Activated T-cell treated with anti-CD3 and anti-CD28 coated beads, Interleukin-2, amount 50 U/mL, for 4 hours (primary cell): ENCODE measurements around the gene MORC2. TPM values are rescaled to one million over a fixed set of nuclear protein-coding genes. Genes with fewer than 3 reads are reported as not detected.

Source experiments
- ATAC-seq, 2 donors: fragments of 200-7000 bp; cut with Tn5 transposase; one replicate each; pipeline ENCODE4 v1.10.0; 2021
- DNase-seq: peaks from one replicate; pipeline ENCODE4 v3.0.0-alpha.2; 2020
- H3K27me3 Mint-ChIP-seq: one replicate; pipeline ENCODE4 v1.8.0; 2021; ENCODE audit warnings: low read depth, mixed read lengths
- H3K36me3 Mint-ChIP-seq: one replicate; pipeline ENCODE4 v1.8.0; 2022; ENCODE audit warnings: mixed read lengths; ENCODE audit not compliant: insufficient read depth
- H3K4me1 Mint-ChIP-seq: one replicate; pipeline ENCODE4 v1.8.0; 2021; ENCODE audit warnings: low read depth, mixed read lengths
- H3K4me3 Mint-ChIP-seq: one replicate; pipeline ENCODE4 v1.8.0; 2021; ENCODE audit warnings: mild to moderate bottlenecking, moderate library complexity, mixed read lengths
- H3K9me3 Mint-ChIP-seq: one replicate; pipeline ENCODE4 v1.8.0; 2021; ENCODE audit warnings: mixed read lengths
- total RNA-seq, 3 donors: library from RNA; stranded (reverse); gene quantifications; one replicate each; pipeline ENCODE4 v1.2.1, GENCODE V29; 2021

MORC2 gene
- total RNA-seq, 3 donors from 2014 or later, result 26.9 to 27.7 (median 27.6) TPM

- H3K4me1 Mint-ChIP-seq, result peaks cover 73% of the 10 kb centered on the region
- peaks cover 50% of the 10 kb centered on the region for H3K36me3 Mint-ChIP-seq
- no peaks in the 10 kb centered on the region for H3K27me3 Mint-ChIP-seq
- no peak for ATAC-seq
- DNase-seq, result peak; percentile 32
- H3K4me3 Mint-ChIP-seq, result no peak overlapping the region
- H3K9me3 Mint-ChIP-seq, result no peaks in the 10 kb centered on the region
These were observed 25.2 kb downstream of the MORC2 start for GRCh38 chr22:30943368-30943767.

GRCh38 chr22:30941363-30941740, 27.2 kb downstream of the MORC2 start:
- DNase-seq (no peak), ATAC-seq (peak; percentile 30 to 38)
- Mint-ChIP-seq H3K36me3 (peaks cover 57% of the 10 kb centered on the region), H3K4me1 (peaks cover 86% of the 10 kb centered on the region), H3K27me3 (no peaks in the 10 kb centered on the region), H3K4me3 (peak overlapping the region; percentile 68), H3K9me3 (no peaks in the 10 kb centered on the region)

- DNase-seq (peak; percentile 39), ATAC-seq (peak; percentile 71 to 72)
- H3K4me1 Mint-ChIP-seq, result peaks cover 86% of the 10 kb centered on the region
- H3K36me3 Mint-ChIP-seq, result peaks cover 58% of the 10 kb centered on the region
- no peaks in the 10 kb centered on the region for H3K27me3 Mint-ChIP-seq
- H3K4me3 Mint-ChIP-seq, result peak overlapping the region; percentile 68
- no peaks in the 10 kb centered on the region for H3K9me3 Mint-ChIP-seq
These were observed 27.8 kb downstream of the MORC2 start for GRCh38 chr22:30940685-30941362.

GRCh38 chr22:30934053-30934452, 34.5 kb downstream of the MORC2 start:
- Mint-ChIP-seq H3K9me3 (no peaks in the 10 kb centered on the region), H3K4me3 (no peak overlapping the region), H3K4me1 (peaks cover 49% of the 10 kb centered on the region), H3K36me3 (peaks cover 60% of the 10 kb centered on the region), H3K27me3 (no peaks in the 10 kb centered on the region)
- DNase-seq, result no peak
- ATAC-seq, result no peak

GRCh38 chr22:30933457-30933856, 35.1 kb downstream of the MORC2 start:
- Mint-ChIP-seq H3K9me3 (no peaks in the 10 kb centered on the region), H3K27me3 (no peaks in the 10 kb centered on the region), H3K36me3 (peaks cover 57% of the 10 kb centered on the region), H3K4me3 (no peak overlapping the region), H3K4me1 (peaks cover 44% of the 10 kb centered on the region)
- ATAC-seq (no peak), DNase-seq (no peak)

- H3K9me3 Mint-ChIP-seq, result no peaks in the 10 kb centered on the region
- DNase-seq (no peak), ATAC-seq (no peak)
- peaks cover 38% of the 10 kb centered on the region for H3K4me1 Mint-ChIP-seq
- no peak overlapping the region for H3K4me3 Mint-ChIP-seq
- H3K36me3 Mint-ChIP-seq, result peaks cover 52% of the 10 kb centered on the region
- H3K27me3 Mint-ChIP-seq, result no peaks in the 10 kb centered on the region
These were observed 35.9 kb downstream of the MORC2 start for GRCh38 chr22:30932661-30933060.

- Mint-ChIP-seq H3K27me3 (no peaks in the 10 kb centered on the region), H3K36me3 (peaks cover 58% of the 10 kb centered on the region), H3K4me3 (no peak overlapping the region), H3K4me1 (peaks cover 31% of the 10 kb centered on the region), H3K9me3 (no peaks in the 10 kb centered on the region)
- ATAC-seq, result no peak
- no peak for DNase-seq
These were observed 36.9 kb downstream of the MORC2 start for GRCh38 chr22:30931541-30932300.

- no peak overlapping the region for H3K4me3 Mint-ChIP-seq
- peaks cover 22% of the 10 kb centered on the region for H3K4me1 Mint-ChIP-seq
- ATAC-seq (no peak), DNase-seq (no peak)
- peaks cover 45% of the 10 kb centered on the region for H3K36me3 Mint-ChIP-seq
- no peaks in the 10 kb centered on the region for H3K27me3 Mint-ChIP-seq
- H3K9me3 Mint-ChIP-seq, result no peaks in the 10 kb centered on the region
These were observed 38.3 kb downstream of the MORC2 start for GRCh38 chr22:30930228-30930627.

- H3K36me3 Mint-ChIP-seq, result peaks cover 39% of the 10 kb centered on the region
These were observed 40.2 kb downstream of the MORC2 start for GRCh38 chr22:30928401-30928800.

GRCh38 chr22:30927806-30928205, 40.8 kb downstream of the MORC2 start:
- no peak for ATAC-seq
- DNase-seq, result no peak
- peaks cover 16% of the 10 kb centered on the region for H3K4me1 Mint-ChIP-seq
- no peaks in the 10 kb centered on the region for H3K27me3 Mint-ChIP-seq
- no peak overlapping the region for H3K4me3 Mint-ChIP-seq
- H3K36me3 Mint-ChIP-seq, result peaks cover 36% of the 10 kb centered on the region
- no peaks in the 10 kb centered on the region for H3K9me3 Mint-ChIP-seq

More at GRCh38 chr22:30928401-30928800, 40.2 kb downstream of the MORC2 start:
- H3K4me1 Mint-ChIP-seq, result peaks cover 17% of the 10 kb centered on the region
- ATAC-seq, result no peak
- no peaks in the 10 kb centered on the region for H3K27me3 Mint-ChIP-seq
- H3K9me3 Mint-ChIP-seq, result no peaks in the 10 kb centered on the region
- no peak overlapping the region for H3K4me3 Mint-ChIP-seq
- DNase-seq, result no peak

GRCh38 chr22:30926706-30927105, 41.9 kb downstream of the MORC2 start:
- ATAC-seq, result no peak
- no peak for DNase-seq
- H3K36me3 Mint-ChIP-seq, result peaks cover 28% of the 10 kb centered on the region
- no peaks in the 10 kb centered on the region for H3K27me3 Mint-ChIP-seq
- H3K9me3 Mint-ChIP-seq, result no peaks in the 10 kb centered on the region
- no peak overlapping the region for H3K4me3 Mint-ChIP-seq
- peaks cover 15% of the 10 kb centered on the region for H3K4me1 Mint-ChIP-seq

- Mint-ChIP-seq H3K27me3 (no peaks in the 10 kb centered on the region), H3K4me3 (no peak overlapping the region), H3K4me1 (peaks cover 12% of the 10 kb centered on the region), H3K9me3 (no peaks in the 10 kb centered on the region), H3K36me3 (peaks cover 18% of the 10 kb centered on the region)
- DNase-seq (no peak), ATAC-seq (no peak)
These were observed 42.9 kb downstream of the MORC2 start for GRCh38 chr22:30925667-30926066.

- no peaks in the 10 kb centered on the region for H3K9me3 Mint-ChIP-seq
- peaks cover 15% of the 10 kb centered on the region for H3K36me3 Mint-ChIP-seq
- peaks cover 13% of the 10 kb centered on the region for H3K4me1 Mint-ChIP-seq
- H3K4me3 Mint-ChIP-seq, result no peak overlapping the region
- no peaks in the 10 kb centered on the region for H3K27me3 Mint-ChIP-seq
- DNase-seq, result no peak
- no peak for ATAC-seq
These were observed 45.2 kb downstream of the MORC2 start for GRCh38 chr22:30923168-30923900.

GRCh38 chr22:30922151-30922611, 46.4 kb downstream of the MORC2 start:
- peak; percentile 76 to 78 for ATAC-seq
- Mint-ChIP-seq H3K9me3 (no peaks in the 10 kb centered on the region), H3K36me3 (peaks cover 10% of the 10 kb centered on the region), H3K4me3 (peak overlapping the region; percentile 78), H3K4me1 (peaks cover 13% of the 10 kb centered on the region), H3K27me3 (no peaks in the 10 kb centered on the region)
- peak; percentile 76 for DNase-seq
